ENCODE measurements around the gene SOX2.

The SOX2 gene

GRCh38 chr3:181741417-181741816 lies 29.7 kb downstream of the SOX2 start:
- TF ChIP-seq SIN3A (IDR thresholded peaks at IDR 0.05; ENCODE audit: borderline replicate concordance, insufficient read depth, low read length) = no peak
- TF ChIP-seq, protein P1, sequence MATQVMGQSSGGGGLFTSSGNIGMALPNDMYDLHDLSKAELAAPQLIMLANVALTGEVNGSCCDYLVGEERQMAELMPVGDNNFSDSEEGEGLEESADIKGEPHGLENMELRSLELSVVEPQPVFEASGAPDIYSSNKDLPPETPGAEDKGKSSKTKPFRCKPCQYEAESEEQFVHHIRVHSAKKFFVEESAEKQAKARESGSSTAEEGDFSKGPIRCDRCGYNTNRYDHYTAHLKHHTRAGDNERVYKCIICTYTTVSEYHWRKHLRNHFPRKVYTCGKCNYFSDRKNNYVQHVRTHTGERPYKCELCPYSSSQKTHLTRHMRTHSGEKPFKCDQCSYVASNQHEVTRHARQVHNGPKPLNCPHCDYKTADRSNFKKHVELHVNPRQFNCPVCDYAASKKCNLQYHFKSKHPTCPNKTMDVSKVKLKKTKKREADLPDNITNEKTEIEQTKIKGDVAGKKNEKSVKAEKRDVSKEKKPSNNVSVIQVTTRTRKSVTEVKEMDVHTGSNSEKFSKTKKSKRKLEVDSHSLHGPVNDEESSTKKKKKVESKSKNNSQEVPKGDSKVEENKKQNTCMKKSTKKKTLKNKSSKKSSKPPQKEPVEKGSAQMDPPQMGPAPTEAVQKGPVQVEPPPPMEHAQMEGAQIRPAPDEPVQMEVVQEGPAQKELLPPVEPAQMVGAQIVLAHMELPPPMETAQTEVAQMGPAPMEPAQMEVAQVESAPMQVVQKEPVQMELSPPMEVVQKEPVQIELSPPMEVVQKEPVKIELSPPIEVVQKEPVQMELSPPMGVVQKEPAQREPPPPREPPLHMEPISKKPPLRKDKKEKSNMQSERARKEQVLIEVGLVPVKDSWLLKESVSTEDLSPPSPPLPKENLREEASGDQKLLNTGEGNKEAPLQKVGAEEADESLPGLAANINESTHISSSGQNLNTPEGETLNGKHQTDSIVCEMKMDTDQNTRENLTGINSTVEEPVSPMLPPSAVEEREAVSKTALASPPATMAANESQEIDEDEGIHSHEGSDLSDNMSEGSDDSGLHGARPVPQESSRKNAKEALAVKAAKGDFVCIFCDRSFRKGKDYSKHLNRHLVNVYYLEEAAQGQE (IDR thresholded peaks at IDR 0.05; ENCODE audit: insufficient read depth in 1 of 2, low read depth in 2 of 2, low read length in 2 of 2) = no peak
- no peak for TF ChIP-seq POLR2AphosphoS5 (IDR thresholded peaks at IDR 0.05; ENCODE audit: low read depth, low read length)
- no peak for TF ChIP-seq FOXP2 (optimal IDR thresholded peaks at IDR 0.05; ENCODE audit: borderline replicate concordance, extremely low read depth, extremely low read length, insufficient read depth)
- no peak for TF ChIP-seq TAF1 (IDR thresholded peaks at IDR 0.05; ENCODE audit: borderline replicate concordance, insufficient read depth, low read length)

- TF ChIP-seq, protein P1 (IDR thresholded peaks at IDR 0.05; ENCODE audit: insufficient read depth in 1 of 2, low read depth in 2 of 2, low read length in 2 of 2) = no peak
- no peak for TF ChIP-seq SIN3A (IDR thresholded peaks at IDR 0.05; ENCODE audit: borderline replicate concordance, insufficient read depth, low read length)
- TF ChIP-seq TAF1 (IDR thresholded peaks at IDR 0.05; ENCODE audit: borderline replicate concordance, insufficient read depth, low read length) = no peak
- TF ChIP-seq FOXP2 (optimal IDR thresholded peaks at IDR 0.05; ENCODE audit: borderline replicate concordance, extremely low read depth, extremely low read length, insufficient read depth) = no peak
- no peak for TF ChIP-seq POLR2AphosphoS5 (IDR thresholded peaks at IDR 0.05; ENCODE audit: low read depth, low read length)
These were observed 40.5 kb downstream of the SOX2 start for GRCh38 chr3:181752202-181752671.

GRCh38 chr3:181753391-181753790 lies 41.7 kb downstream of the SOX2 start:
- TF ChIP-seq SIN3A (IDR thresholded peaks at IDR 0.05; ENCODE audit: borderline replicate concordance, insufficient read depth, low read length) = no peak
- no peak for TF ChIP-seq FOXP2 (optimal IDR thresholded peaks at IDR 0.05; ENCODE audit: borderline replicate concordance, extremely low read depth, extremely low read length, insufficient read depth)
- TF ChIP-seq TAF1 (IDR thresholded peaks at IDR 0.05; ENCODE audit: borderline replicate concordance, insufficient read depth, low read length) = no peak
- no peak for TF ChIP-seq POLR2AphosphoS5 (IDR thresholded peaks at IDR 0.05; ENCODE audit: low read depth, low read length)
- TF ChIP-seq, protein P1 (IDR thresholded peaks at IDR 0.05; ENCODE audit: insufficient read depth in 1 of 2, low read depth in 2 of 2, low read length in 2 of 2) = no peak

GRCh38 chr3:181755959-181756358 lies 44.2 kb downstream of the SOX2 start:
- no peak for TF ChIP-seq TAF1 (IDR thresholded peaks at IDR 0.05; ENCODE audit: borderline replicate concordance, insufficient read depth, low read length)
- no peak for TF ChIP-seq POLR2AphosphoS5 (IDR thresholded peaks at IDR 0.05; ENCODE audit: low read depth, low read length)
- TF ChIP-seq, protein P1 (IDR thresholded peaks at IDR 0.05; ENCODE audit: insufficient read depth in 1 of 2, low read depth in 2 of 2, low read length in 2 of 2) = no peak
- no peak for TF ChIP-seq SIN3A (IDR thresholded peaks at IDR 0.05; ENCODE audit: borderline replicate concordance, insufficient read depth, low read length)
- no peak for TF ChIP-seq FOXP2 (optimal IDR thresholded peaks at IDR 0.05; ENCODE audit: borderline replicate concordance, extremely low read depth, extremely low read length, insufficient read depth)
